MG63 (cell line): Measurements from ENCODE around the gene TSFM. TPM values are rescaled to one million over a fixed set of nuclear protein-coding genes. Genes with fewer than 3 reads are reported as not detected.
"Not testable (repeated sequence)": the region's sequence is repeated elsewhere in the genome, so short reads cannot be mapped to it uniquely, and the experiment has no call there.

Source experiments
- DNase-seq: peaks from one replicate; pipeline ENCODE4 v3.0.0-alpha.2; 2020
- H3K27me3 ChIP-seq: fragments of 250-450 bp; sonication (Bioruptor Pico); 2 replicates; pipeline ENCODE4 v1.5.1; 2020; ENCODE audit warnings: mild to moderate bottlenecking, moderate library complexity
- H3K36me3 ChIP-seq: fragments of 250-450 bp; sonication (Bioruptor Pico); 2 replicates; pipeline ENCODE4 v1.5.1; 2020; ENCODE audit warnings: mild to moderate bottlenecking, moderate library complexity
- H3K4me3 ChIP-seq: fragments of 250-450 bp; sonication (Bioruptor Pico); 2 replicates; pipeline ENCODE4 v1.5.1; 2020; ENCODE audit warnings: mild to moderate bottlenecking, moderate library complexity
- H3K9me3 ChIP-seq: fragments of 250-450 bp; sonication (Bioruptor Pico); 2 replicates; pipeline ENCODE4 v1.5.1; 2020; ENCODE audit warnings: mild to moderate bottlenecking, moderate library complexity
- total RNA-seq: library from RNA; depleted of rRNA; stranded (reverse); fragments of >200 nt; shearing (Covaris generic); gene quantifications from 2 replicates; pipeline ENCODE4 v1.2.3, GENCODE V29; 2014; ENCODE audit warnings: low replicate concordance

Gene TSFM
- total RNA-seq, 1 experiment from 2014 or later: 45.4 TPM

- Histone ChIP-seq H3K27me3 (no peaks in the 10 kb centered on the region), H3K4me3 (no peak overlapping the region), H3K36me3 (peaks cover 24% of the 10 kb centered on the region), H3K9me3 (no peaks in the 10 kb centered on the region)
- peak; percentile 71 for DNase-seq
These were observed 31.6 kb downstream of the TSFM start for GRCh38 chr12:57813971-57814772.

DNA sequence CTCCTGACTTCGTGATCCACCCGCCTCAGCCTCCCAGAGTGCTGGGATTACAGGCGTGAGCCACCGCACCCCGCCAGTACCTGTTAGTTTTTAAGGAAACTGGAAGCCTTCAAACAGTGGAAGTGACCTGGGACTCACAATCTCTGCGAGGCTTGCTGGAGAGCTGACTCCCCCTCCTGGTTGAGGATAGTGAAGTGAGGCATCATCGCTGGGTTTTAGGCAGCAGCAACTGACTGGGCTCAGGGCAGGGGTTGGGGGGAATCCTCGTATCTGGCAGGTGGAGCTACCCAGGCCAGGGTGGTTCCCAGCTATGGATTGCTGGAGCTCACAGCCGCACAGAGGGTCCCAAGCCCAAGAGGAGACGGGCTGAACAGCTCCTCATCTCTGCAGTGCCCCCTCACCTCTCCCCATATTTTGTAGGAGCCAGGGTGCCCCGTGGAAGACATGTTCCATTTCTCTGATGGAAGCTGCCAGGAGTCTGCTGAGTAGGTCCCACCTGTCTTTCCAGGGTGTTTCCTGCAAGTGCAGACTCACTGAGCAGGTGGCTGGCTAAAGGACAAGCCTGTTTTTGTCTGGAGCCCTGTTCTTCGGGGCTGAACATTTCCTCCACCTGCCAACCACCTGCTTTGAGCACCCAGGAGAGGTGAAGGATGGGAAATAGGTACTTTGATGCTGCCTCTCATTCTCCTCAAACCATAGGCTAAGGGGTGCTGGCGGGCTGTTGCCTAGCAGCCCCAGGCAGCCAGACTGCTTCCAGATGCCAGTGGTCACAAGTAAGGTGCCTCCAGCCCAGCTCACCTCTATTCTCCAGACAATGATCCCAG is 32.8 kb downstream of the TSFM start:
- Histone ChIP-seq H3K4me3 (no peak overlapping the region), H3K9me3 (no peaks in the 10 kb centered on the region), H3K27me3 (no peaks in the 10 kb centered on the region), H3K36me3 (peaks cover 22% of the 10 kb centered on the region)
- no peak for DNase-seq

DNA sequence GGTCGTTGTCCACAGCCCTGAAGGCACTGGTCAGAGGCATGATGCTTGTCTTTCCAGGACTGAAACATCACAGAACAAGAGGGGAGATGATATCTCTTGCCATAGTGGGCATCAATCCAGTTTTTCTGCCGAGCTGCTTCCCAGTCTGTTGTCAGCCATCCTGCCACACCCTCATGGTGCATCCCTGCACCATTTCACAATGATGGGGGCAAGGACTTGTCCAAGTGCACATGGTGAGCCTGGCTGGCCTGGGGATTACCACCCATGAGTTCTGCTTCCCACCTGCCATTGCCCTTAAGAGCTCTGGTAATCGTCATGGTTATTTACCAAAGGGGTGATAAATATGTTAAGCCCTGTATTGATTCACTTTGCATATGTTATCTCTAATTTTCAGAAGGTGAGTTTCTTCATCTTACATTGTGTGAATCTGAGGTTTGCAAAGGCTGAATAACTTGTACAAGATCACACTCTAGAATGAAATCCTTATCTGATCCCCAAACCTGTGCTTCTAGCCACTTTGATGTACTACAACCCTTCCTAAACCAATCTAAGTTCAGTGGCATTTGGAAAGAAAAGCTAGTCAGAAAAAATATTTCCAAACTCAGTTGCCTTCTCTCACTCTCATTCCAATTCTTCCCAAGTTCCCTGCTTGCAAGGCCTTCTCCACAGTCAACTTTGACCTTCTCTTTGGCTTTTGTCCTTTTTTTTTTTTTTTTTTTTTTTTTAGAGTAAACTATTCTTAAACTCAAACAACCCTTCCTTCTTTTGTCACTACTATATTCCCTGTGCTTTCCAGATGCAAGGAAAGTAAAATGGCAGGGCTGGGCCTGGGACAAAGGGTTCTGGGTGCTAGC is 33.6 kb downstream of the TSFM start:
- Histone ChIP-seq H3K36me3 (peaks cover 28% of the 10 kb centered on the region), H3K9me3 (no peaks in the 10 kb centered on the region), H3K27me3 (no peaks in the 10 kb centered on the region), H3K4me3 (no peak overlapping the region)
- DNase-seq: no peak

- no peaks in the 10 kb centered on the region for H3K9me3 ChIP-seq
- H3K4me3 ChIP-seq: no peak overlapping the region
- peaks cover 30% of the 10 kb centered on the region for H3K36me3 ChIP-seq
- no peaks in the 10 kb centered on the region for H3K27me3 ChIP-seq
- DNase-seq: no peak
These were observed 34.2 kb downstream of the TSFM start for GRCh38 chr12:57816855-57817151.

- Histone ChIP-seq H3K27me3 (no peaks in the 10 kb centered on the region), H3K9me3 (no peaks in the 10 kb centered on the region), H3K4me3 (no peak overlapping the region), H3K36me3 (peaks cover 34% of the 10 kb centered on the region)
- no peak for DNase-seq
These were observed 34.8 kb downstream of the TSFM start for GRCh38 chr12:57817261-57817989.

GRCh38 chr12:57817990-57818331 is 35.4 kb downstream of the TSFM start:
- not testable (repeated sequence) for H3K27me3 ChIP-seq, DNase-seq, H3K4me3 ChIP-seq, H3K9me3 ChIP-seq
- peaks cover 39% of the 10 kb centered on the region for H3K36me3 ChIP-seq

DNA sequence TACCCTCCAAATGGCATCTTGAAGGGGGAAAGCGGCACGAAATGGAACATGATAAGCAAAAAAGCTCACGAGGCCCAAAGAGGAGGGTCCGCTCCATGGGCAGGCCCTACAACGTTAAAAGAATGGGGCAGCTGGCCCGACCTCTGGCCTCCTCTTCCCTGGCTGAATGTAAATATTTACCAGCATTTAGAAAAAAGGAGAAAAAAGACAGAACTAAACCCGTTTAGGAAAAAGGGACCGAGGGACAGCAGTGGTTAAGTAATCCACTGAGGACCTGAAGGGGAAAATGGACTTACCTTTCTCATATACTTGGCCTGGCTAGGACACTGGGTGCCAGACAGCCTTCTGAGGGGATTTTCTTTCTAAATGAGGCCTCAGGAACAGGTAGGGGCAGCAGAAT is 37.5 kb downstream of the TSFM start:
- H3K36me3 ChIP-seq: peaks cover 61% of the 10 kb centered on the region
- H3K27me3 ChIP-seq, H3K9me3 ChIP-seq, DNase-seq, H3K4me3 ChIP-seq: not testable (repeated sequence)

DNA sequence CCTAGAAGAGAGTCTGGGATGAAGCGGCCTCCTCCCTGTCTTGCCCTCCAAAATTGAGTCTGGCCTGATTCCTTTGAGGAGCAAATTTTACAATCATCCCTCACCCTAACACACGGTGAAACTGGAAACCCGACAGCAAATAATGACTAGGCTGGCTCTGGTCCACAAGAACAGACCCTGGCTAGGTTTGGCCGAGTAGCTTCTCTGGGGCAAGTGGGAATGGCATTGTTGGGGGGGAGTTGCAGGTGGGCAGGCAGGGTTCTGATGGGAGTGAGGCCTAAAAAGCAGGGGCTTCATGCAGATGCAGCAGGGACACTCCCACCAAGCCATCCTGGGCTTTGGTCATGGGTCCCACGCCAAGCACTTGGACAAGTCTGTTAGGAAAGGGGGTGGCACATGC is 38.4 kb downstream of the TSFM start:
- not testable (repeated sequence) for DNase-seq, H3K9me3 ChIP-seq, H3K4me3 ChIP-seq, H3K27me3 ChIP-seq
- peaks cover 70% of the 10 kb centered on the region for H3K36me3 ChIP-seq

DNA sequence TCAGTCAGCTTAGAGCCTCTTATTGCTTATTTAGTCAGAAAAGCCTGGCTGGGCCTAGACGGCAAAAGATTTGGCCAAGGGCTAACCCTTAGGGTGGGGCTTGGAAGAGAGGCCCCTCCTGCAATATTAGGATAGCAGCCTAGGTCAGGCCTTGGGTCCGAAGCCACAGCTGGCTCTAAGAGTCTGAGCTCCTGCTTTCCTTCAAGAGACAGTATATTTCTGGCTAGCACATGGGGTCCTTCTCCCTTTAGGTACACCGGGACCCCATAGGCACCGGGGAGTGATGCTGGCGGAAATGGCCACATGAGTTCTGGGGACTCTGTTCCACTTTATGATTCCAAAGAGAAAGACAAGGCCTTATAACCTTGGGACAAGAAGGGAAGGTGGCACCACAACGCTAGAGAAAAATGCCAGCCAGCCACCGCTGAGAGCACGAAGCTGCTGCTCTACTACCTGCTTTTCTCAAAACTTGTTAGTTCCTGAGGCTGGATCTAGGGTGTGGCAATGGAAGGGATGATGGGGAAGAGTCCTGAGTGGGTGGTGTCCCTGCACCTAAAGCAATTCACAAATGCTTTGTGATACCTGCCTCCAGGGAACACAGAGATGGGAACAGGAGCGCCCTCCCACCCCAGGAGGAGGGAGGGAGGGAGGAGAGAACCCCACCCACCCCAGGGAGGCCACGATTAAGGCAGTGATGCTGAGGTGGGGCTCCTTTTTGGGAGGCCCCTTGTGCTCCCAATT is 39.1 kb downstream of the TSFM start:
- no peak overlapping the region for H3K4me3 ChIP-seq
- peaks cover 73% of the 10 kb centered on the region for H3K36me3 ChIP-seq
- no peak for DNase-seq
- no peaks in the 10 kb centered on the region for H3K9me3 ChIP-seq
- H3K27me3 ChIP-seq: no peaks in the 10 kb centered on the region

GRCh38 chr12:57822392-57823130 is 40.0 kb downstream of the TSFM start:
- Histone ChIP-seq H3K4me3 (no peak overlapping the region), H3K27me3 (no peaks in the 10 kb centered on the region), H3K36me3 (peaks cover 76% of the 10 kb centered on the region), H3K9me3 (no peaks in the 10 kb centered on the region)
- no peak for DNase-seq

GRCh38 chr12:57823131-57823907 is 40.7 kb downstream of the TSFM start:
- Histone ChIP-seq H3K27me3 (no peaks in the 10 kb centered on the region), H3K4me3 (no peak overlapping the region), H3K9me3 (no peaks in the 10 kb centered on the region), H3K36me3 (peaks cover 80% of the 10 kb centered on the region)
- no peak for DNase-seq

DNA sequence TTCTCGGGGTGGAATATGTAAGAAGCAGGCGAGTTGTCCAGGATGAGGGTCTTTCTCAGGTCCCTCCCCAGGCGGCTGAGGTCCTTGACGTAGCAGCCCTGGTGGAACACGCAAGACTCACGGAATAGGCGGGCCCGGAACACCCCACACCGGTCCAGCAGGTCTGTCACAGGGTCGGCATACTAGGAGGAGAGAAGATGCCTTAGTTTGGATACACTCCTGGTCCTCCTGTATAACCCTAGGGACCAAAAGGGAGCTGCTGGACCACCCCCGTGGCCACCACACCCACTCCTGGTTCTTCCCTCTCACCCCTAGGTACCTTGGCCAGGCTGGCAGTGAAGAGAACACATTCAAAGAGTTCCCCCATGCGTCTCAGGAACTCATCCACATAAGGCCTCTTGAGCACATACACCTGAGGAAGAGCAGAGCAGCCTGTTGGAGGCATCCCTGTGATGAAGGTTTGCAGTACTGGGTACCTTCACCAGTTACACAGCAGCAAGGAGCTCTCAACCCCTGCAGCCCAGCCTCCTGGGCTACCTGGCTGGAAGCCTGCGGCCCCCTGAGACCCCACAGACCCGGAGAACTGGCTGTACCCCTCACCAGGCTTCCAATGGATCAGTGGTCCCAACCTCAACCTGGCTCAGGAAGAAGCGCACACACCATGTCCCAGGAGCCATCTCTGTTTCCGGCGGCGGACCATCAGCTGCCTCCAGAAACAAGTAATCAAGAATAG is 41.5 kb downstream of the TSFM start:
- H3K9me3 ChIP-seq: no peaks in the 10 kb centered on the region
- H3K36me3 ChIP-seq: peaks cover 84% of the 10 kb centered on the region
- H3K27me3 ChIP-seq: no peaks in the 10 kb centered on the region
- no peak overlapping the region for H3K4me3 ChIP-seq
- DNase-seq: no peak

DNA sequence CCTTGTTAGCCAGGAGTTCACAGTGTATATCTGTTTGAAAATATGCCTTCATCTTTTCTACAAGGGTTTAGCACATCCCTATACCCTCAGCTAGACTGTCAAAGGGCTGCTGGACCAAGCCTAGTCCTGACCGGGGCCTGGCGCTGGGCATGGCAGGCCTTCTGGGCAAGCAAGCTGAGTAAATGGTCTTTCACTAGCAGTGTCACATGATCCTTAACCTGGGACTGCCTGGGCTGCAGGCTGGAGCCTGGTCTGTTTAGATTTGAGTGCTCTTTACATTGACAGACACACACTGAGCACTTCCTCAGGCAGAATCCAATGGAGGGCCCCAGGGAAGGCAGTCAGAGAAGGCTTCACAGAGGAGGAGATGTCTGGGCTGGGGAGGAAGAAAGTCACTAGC is 42.9 kb downstream of the TSFM start:
- no peak for DNase-seq

DNA sequence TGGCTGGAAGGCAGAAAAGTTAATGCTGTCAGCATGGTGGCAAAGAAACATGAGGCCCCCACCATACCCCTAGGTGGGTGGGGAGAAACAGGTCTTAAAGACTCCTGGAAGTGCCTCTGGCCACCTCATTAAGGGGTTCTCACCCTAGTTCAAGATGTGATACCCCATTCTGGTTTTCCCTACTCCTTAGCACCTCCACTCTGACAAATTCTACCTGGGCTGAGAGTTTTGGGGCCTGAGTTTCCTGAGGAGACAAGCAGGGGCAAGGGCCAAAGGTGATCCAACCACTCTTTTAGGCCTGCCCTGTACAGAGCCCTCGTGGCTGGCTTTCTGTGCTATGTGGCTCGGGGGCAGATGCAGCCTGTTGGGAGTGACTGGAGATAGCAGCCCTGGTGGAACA is 43.8 kb downstream of the TSFM start:
- DNase-seq: no peak

More for the DNA sequence above, 42.9 kb downstream of the TSFM start:
- H3K36me3 ChIP-seq: peaks cover 85% of the 10 kb centered on the region
- H3K27me3 ChIP-seq: no peaks in the 10 kb centered on the region
- no peak overlapping the region for H3K4me3 ChIP-seq
- no peaks in the 10 kb centered on the region for H3K9me3 ChIP-seq

More for the DNA sequence above, 43.8 kb downstream of the TSFM start:
- Histone ChIP-seq H3K27me3 (no peaks in the 10 kb centered on the region), H3K9me3 (no peaks in the 10 kb centered on the region), H3K4me3 (no peak overlapping the region), H3K36me3 (peaks cover 77% of the 10 kb centered on the region)
